Ishikawa (cell line): ENCODE results near the gene BLOC1S3.

ENCODE experiments used
- CEBPB ChIP-seq: IDR thresholded peaks from 2 replicates; pipeline ENCODE4 v1.6.1; 2012
- CREB1 ChIP-seq: IDR thresholded peaks from 2 replicates; pipeline ENCODE4 v1.6.1; 2012; ENCODE audit warnings: low read depth
- EGR1 ChIP-seq: IDR thresholded peaks from 2 replicates; pipeline ENCODE4 v1.6.1; 2012
- EP300 ChIP-seq: IDR thresholded peaks from 2 replicates; pipeline ENCODE4 v1.6.1; 2012; ENCODE audit warnings: borderline replicate concordance
- FOXM1 ChIP-seq: IDR thresholded peaks from 2 replicates; pipeline ENCODE4 v1.6.1; 2012; ENCODE audit warnings: low read depth, borderline replicate concordance
- MAX ChIP-seq: IDR thresholded peaks from 2 replicates; pipeline ENCODE4 v1.6.1; 2012
- NFIC ChIP-seq: IDR thresholded peaks from 2 replicates; pipeline ENCODE4 v1.6.1; 2012
- RAD21 ChIP-seq: IDR thresholded peaks from 2 replicates; pipeline ENCODE4 v1.6.1; 2012; ENCODE audit warnings: low read depth
- REST ChIP-seq: IDR thresholded peaks from 2 replicates; pipeline ENCODE4 v1.6.1; 2012; ENCODE audit warnings: low read depth, mild to moderate bottlenecking
- TAF1 ChIP-seq: IDR thresholded peaks from 2 replicates; pipeline ENCODE4 v1.6.1; 2012; ENCODE audit warnings: low read depth, mild to moderate bottlenecking
- TCF12 ChIP-seq: IDR thresholded peaks from 2 replicates; pipeline ENCODE4 v1.6.1; 2012; ENCODE audit warnings: low read depth
- TEAD4 ChIP-seq: IDR thresholded peaks from 2 replicates; pipeline ENCODE4 v1.6.1; 2012
- USF1 ChIP-seq: IDR thresholded peaks from 2 replicates; pipeline ENCODE4 v1.6.1; 2012
- YY1 ChIP-seq: IDR thresholded peaks from 2 replicates; pipeline ENCODE4 v1.6.1; 2012; ENCODE audit warnings: low read depth
- ZBTB7A ChIP-seq: IDR thresholded peaks from 2 replicates; pipeline ENCODE4 v1.6.1; 2012; ENCODE audit warnings: low read depth

The BLOC1S3 gene

GRCh38 chr19:45159210-45159970, 19.2 kb upstream of the BLOC1S3 start:
- no peak for TF ChIP-seq EP300
- no peak for TF ChIP-seq FOXM1
- no peak for TF ChIP-seq TCF12
- TF ChIP-seq MAX, result no peak
- no peak for TF ChIP-seq YY1
- no peak for TF ChIP-seq ZBTB7A
- no peak for TF ChIP-seq CEBPB
- TF ChIP-seq NFIC, result no peak
- no peak for TF ChIP-seq TAF1
- TF ChIP-seq REST, result no peak
- TF ChIP-seq RAD21, result no peak
- no peak for TF ChIP-seq USF1
- TF ChIP-seq TEAD4, result no peak
- TF ChIP-seq CREB1, result no peak
- no peak for TF ChIP-seq EGR1

- TF ChIP-seq EP300, result no peak
- TF ChIP-seq TCF12, result no peak
- TF ChIP-seq NFIC, result no peak
- TF ChIP-seq FOXM1, result no peak
- TF ChIP-seq YY1, result no peak
- TF ChIP-seq REST, result no peak
- no peak for TF ChIP-seq CREB1
- no peak for TF ChIP-seq TEAD4
- TF ChIP-seq TAF1, result no peak
- no peak for TF ChIP-seq USF1
- TF ChIP-seq ZBTB7A, result no peak
- no peak for TF ChIP-seq EGR1
- no peak for TF ChIP-seq RAD21
- TF ChIP-seq MAX, result no peak
- no peak for TF ChIP-seq CEBPB
These were observed 18.6 kb upstream of the BLOC1S3 start for GRCh38 chr19:45159971-45160324.

GRCh38 chr19:45160870-45161737, 17.5 kb upstream of the BLOC1S3 start, which contains the start of gene NKPD1:
Gene NKPD1, minus strand, starts transcription at chr19:45160982. Its CDS starts 832 bp downstream, at chr19:45160150.
- no peak for TF ChIP-seq TAF1
- TF ChIP-seq MAX, result peak; percentile 92
- no peak for TF ChIP-seq REST
- peak; percentile 2; the same call in 1 of the 2 replicates for TF ChIP-seq USF1
- no peak for TF ChIP-seq NFIC
